ENCODE data around the gene DLD. TPM values are rescaled to one million over a fixed set of nuclear protein-coding genes. Genes with fewer than 3 reads are reported as not detected.

DLD gene
- total and polyA plus RNA-seq, 4 donors, result 49.4 to 121 (median 67.1) TPM

DNA sequence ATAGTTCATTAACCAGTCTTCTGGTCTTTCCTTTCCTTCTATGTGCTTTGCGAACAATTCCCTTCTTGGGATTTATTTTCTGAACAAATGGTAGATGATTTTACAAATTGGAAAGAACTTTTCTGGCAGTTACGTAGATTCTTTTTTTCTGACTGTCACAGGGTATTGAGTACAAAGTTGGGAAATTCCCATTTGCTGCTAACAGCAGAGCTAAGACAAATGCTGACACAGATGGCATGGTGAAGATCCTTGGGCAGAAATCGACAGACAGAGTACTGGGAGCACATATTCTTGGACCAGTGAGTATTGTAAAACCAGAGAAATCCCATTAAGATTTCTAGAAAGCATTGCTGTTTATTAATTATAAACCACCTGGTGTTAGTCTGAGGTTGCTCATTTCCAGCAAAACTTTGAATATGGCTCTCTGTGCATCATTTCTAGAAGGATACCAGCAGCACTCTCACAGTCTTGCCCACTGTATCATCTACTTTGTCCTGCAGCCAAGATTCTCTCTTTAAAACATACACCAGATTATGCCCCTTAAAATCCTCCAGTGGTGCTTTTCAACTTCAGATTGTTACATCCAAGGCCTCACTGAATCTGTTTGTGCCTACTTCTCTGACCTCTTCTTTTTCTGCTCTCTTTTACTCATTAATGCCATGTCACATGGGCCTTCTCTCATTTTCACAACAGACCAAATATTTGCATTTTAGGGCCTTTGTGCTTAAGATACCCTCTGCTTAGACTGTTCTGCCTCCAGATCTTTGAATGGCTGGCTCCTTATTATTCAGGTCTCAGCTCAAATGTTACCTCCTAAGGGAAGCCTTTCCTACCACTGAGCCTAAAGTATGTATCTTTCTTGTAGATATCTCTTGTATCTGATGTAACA, 27.0 kb downstream of the DLD start:
- H3K9ac ChIP-seq (ENCODE audit: low read depth in 1 of 2, low read length in 2 of 2), result no peak overlapping the region
- no peak for DNase-seq (ENCODE audit: low spot score)
- no peaks in the 10 kb centered on the region for H3K27me3 ChIP-seq (ENCODE audit: control insufficient read depth in 4 of 4, insufficient read depth in 4 of 4, low read length in 3 of 4)
- no peak overlapping the region for H3K4me3 ChIP-seq (ENCODE audit: low read depth in 1 of 3, low read length in 3 of 3)
- H3K9me3 ChIP-seq (ENCODE audit: control insufficient read depth in 4 of 4, low read length in 3 of 4), result no peaks in the 10 kb centered on the region
- 91% methylated on average over 3 of the region's 3 CpGs for WGBS
- no peak overlapping the region for H3K27ac ChIP-seq (ENCODE audit: low read depth in 1 of 2, low read length in 2 of 2)
- H3K36me3 ChIP-seq (ENCODE audit: control insufficient read depth in 4 of 4, insufficient read depth in 3 of 4, low read depth in 1 of 4, low read length in 3 of 4), result peaks cover 0 to 31% (median 29%) of the 10 kb centered on the region in 4 donors
- H3K4me1 ChIP-seq (ENCODE audit: control insufficient read depth in 4 of 4, insufficient read depth in 4 of 4, low read length in 3 of 4), result no peaks in the 10 kb centered on the region
- TF ChIP-seq RAD21 (IDR thresholded peaks at IDR 0.05) (no peak), RXRA (IDR thresholded peaks at IDR 0.05) (no peak), SP1 (IDR thresholded peaks at IDR 0.05) (no peak), FOXA2 (IDR thresholded peaks at IDR 0.05) (no peak), YY1 (IDR thresholded peaks at IDR 0.05) (no peak), NR2F2 (IDR thresholded peaks at IDR 0.05) (no peak), EGR1 (IDR thresholded peaks at IDR 0.05; ENCODE audit: low read depth in 2 of 2) (no peak), FOXA1 (IDR thresholded peaks at IDR 0.05) (no peak)
- TF ChIP-seq, protein P1, sequence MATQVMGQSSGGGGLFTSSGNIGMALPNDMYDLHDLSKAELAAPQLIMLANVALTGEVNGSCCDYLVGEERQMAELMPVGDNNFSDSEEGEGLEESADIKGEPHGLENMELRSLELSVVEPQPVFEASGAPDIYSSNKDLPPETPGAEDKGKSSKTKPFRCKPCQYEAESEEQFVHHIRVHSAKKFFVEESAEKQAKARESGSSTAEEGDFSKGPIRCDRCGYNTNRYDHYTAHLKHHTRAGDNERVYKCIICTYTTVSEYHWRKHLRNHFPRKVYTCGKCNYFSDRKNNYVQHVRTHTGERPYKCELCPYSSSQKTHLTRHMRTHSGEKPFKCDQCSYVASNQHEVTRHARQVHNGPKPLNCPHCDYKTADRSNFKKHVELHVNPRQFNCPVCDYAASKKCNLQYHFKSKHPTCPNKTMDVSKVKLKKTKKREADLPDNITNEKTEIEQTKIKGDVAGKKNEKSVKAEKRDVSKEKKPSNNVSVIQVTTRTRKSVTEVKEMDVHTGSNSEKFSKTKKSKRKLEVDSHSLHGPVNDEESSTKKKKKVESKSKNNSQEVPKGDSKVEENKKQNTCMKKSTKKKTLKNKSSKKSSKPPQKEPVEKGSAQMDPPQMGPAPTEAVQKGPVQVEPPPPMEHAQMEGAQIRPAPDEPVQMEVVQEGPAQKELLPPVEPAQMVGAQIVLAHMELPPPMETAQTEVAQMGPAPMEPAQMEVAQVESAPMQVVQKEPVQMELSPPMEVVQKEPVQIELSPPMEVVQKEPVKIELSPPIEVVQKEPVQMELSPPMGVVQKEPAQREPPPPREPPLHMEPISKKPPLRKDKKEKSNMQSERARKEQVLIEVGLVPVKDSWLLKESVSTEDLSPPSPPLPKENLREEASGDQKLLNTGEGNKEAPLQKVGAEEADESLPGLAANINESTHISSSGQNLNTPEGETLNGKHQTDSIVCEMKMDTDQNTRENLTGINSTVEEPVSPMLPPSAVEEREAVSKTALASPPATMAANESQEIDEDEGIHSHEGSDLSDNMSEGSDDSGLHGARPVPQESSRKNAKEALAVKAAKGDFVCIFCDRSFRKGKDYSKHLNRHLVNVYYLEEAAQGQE (IDR thresholded peaks at IDR 0.05), result no peak
- TF ChIP-seq, protein P2, sequence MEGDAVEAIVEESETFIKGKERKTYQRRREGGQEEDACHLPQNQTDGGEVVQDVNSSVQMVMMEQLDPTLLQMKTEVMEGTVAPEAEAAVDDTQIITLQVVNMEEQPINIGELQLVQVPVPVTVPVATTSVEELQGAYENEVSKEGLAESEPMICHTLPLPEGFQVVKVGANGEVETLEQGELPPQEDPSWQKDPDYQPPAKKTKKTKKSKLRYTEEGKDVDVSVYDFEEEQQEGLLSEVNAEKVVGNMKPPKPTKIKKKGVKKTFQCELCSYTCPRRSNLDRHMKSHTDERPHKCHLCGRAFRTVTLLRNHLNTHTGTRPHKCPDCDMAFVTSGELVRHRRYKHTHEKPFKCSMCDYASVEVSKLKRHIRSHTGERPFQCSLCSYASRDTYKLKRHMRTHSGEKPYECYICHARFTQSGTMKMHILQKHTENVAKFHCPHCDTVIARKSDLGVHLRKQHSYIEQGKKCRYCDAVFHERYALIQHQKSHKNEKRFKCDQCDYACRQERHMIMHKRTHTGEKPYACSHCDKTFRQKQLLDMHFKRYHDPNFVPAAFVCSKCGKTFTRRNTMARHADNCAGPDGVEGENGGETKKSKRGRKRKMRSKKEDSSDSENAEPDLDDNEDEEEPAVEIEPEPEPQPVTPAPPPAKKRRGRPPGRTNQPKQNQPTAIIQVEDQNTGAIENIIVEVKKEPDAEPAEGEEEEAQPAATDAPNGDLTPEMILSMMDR (IDR thresholded peaks at IDR 0.05; ENCODE audit: low read depth, low read length, missing input control), result no peak
- TF ChIP-seq, protein P3, sequence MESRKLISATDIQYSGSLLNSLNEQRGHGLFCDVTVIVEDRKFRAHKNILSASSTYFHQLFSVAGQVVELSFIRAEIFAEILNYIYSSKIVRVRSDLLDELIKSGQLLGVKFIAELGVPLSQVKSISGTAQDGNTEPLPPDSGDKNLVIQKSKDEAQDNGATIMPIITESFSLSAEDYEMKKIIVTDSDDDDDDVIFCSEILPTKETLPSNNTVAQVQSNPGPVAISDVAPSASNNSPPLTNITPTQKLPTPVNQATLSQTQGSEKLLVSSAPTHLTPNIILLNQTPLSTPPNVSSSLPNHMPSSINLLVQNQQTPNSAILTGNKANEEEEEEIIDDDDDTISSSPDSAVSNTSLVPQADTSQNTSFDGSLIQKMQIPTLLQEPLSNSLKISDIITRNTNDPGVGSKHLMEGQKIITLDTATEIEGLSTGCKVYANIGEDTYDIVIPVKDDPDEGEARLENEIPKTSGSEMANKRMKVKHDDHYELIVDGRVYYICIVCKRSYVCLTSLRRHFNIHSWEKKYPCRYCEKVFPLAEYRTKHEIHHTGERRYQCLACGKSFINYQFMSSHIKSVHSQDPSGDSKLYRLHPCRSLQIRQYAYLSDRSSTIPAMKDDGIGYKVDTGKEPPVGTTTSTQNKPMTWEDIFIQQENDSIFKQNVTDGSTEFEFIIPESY (IDR thresholded peaks at IDR 0.05), result no peak

DNA sequence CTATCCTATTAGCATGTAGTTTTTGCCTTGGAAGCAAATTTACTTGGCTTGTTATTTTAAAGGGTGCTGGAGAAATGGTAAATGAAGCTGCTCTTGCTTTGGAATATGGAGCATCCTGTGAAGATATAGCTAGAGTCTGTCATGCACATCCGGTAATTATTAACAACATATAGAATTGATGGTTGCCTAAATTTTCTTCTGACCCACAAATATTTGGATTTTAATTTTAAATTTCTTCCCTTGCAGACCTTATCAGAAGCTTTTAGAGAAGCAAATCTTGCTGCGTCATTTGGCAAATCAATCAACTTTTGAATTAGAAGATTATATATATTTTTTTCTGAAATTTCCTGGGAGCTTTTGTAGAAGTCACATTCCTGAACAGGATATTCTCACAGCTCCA, 28.0 kb downstream of the DLD start:
- Histone ChIP-seq H3K27ac (ENCODE audit: low read depth in 1 of 2, low read length in 2 of 2) (no peak overlapping the region), H3K27me3 (ENCODE audit: control insufficient read depth in 4 of 4, insufficient read depth in 4 of 4, low read length in 3 of 4) (no peaks in the 10 kb centered on the region), H3K9me3 (ENCODE audit: control insufficient read depth in 4 of 4, low read length in 3 of 4) (no peaks in the 10 kb centered on the region), H3K9ac (ENCODE audit: low read depth in 1 of 2, low read length in 2 of 2) (no peak overlapping the region), H3K4me3 (ENCODE audit: low read depth in 1 of 3, low read length in 3 of 3) (no peak overlapping the region), H3K4me1 (ENCODE audit: control insufficient read depth in 4 of 4, insufficient read depth in 4 of 4, low read length in 3 of 4) (no peaks in the 10 kb centered on the region), H3K36me3 (ENCODE audit: control insufficient read depth in 4 of 4, insufficient read depth in 3 of 4, low read depth in 1 of 4, low read length in 3 of 4) (peaks cover 0 to 37% (median 29%) of the 10 kb centered on the region in 4 donors)
- 97% methylated on average over 2 of the region's 2 CpGs for WGBS
- no peak for DNase-seq (ENCODE audit: low spot score)
- no peak for TF ChIP-seq HNF4A (conservative IDR thresholded peaks at IDR 0.05)
- TF ChIP-seq, protein P2 (IDR thresholded peaks at IDR 0.05; ENCODE audit: low read depth, low read length, missing input control), result no peak
- TF ChIP-seq, protein P4, sequence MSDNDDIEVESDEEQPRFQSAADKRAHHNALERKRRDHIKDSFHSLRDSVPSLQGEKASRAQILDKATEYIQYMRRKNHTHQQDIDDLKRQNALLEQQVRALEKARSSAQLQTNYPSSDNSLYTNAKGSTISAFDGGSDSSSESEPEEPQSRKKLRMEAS (IDR thresholded peaks at IDR 0.05), result no peak

Measured in liver (tissue), 9 donors.